ENCODE data around the gene DKKL1.
"Not testable (repeated sequence)": the region's sequence is repeated elsewhere in the genome, so short reads cannot be mapped to it uniquely, and the experiment has no call there.

The DKKL1 gene

GRCh38 chr19:49362048-49362928 is 1.4 kb upstream of the DKKL1 start, which contains the start of gene TEAD2:
TSS of gene TEAD2 (minus strand) at chr19:49362416. CDS start at chr19:49360075, 2,341 bp downstream.
- no peak for FAIRE-seq
- DNase-seq (ENCODE audit: low spot score) = no peak

DNA sequence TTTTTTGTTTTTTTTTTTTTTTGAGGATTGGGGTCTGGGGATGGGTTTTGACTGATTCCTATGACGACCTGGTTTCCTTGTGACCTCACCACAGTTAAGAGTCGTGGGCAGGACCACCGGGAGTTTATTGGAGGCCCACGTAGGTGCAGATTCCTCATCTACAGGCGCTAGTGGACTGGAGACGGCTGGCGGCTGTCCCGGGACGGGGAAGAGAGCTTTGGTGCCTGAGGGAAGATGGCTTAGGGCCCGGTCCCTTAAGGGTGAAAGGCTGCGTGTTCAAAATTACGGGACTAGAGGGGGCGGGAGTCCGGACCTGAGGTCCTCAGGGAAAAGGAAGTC is 779 bp upstream of the DKKL1 start:
- FAIRE-seq = no peak
- DNase-seq (ENCODE audit: low spot score) = no peak

- no peak for DNase-seq (ENCODE audit: low spot score)
- no peak for FAIRE-seq
Measured at GRCh38 chr19:49364083-49364737, 533 bp downstream of the DKKL1 start.

DNA sequence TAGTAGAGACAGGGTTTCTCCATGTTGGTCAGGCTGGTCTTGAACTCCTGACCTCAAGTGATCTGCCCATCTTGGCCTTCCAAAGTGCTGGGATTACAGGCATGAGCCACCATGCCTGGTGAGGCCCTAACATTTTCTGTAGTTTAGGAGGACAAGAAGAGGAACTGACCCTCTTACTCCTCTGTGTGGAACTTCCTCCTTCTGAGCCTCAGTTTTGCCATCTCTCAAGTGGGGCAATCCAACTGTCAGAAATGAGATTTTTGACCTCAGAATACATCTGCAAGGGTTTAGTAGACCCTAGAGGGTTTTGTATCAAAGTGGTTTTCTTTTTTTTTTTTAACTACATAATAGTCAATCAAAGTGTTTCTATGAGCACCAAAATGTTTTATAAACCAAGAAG is 2.4 kb downstream of the DKKL1 start:
- FAIRE-seq = no peak

GRCh38 chr19:49368711-49369358 is 5.2 kb downstream of the DKKL1 start:
- FAIRE-seq (no peak), DNase-seq (ENCODE audit: low spot score) (no peak)

More for the DNA sequence above, 2.4 kb downstream of the DKKL1 start:
- no peak for DNase-seq (ENCODE audit: low spot score)

DNA sequence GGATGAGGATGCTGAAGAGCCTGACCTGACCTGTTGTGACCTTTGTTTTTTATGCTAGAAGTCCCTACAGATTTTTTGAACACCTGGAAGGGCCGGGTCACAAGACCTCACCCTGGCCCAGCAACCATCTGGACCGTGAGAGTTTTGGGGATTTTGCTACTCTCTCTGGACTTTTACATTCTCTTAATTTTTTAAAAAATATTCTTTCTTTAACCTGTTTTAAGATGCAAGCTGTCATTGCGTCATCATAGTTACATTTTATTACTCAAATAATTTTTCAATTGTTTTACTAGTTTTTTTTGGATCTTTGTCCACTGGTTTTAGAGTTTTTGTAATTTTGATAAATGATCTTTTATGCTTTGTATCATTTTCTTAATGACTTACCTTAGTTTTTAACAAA is 7.5 kb downstream of the DKKL1 start:
- no peak for DNase-seq (ENCODE audit: low spot score)

DNA sequence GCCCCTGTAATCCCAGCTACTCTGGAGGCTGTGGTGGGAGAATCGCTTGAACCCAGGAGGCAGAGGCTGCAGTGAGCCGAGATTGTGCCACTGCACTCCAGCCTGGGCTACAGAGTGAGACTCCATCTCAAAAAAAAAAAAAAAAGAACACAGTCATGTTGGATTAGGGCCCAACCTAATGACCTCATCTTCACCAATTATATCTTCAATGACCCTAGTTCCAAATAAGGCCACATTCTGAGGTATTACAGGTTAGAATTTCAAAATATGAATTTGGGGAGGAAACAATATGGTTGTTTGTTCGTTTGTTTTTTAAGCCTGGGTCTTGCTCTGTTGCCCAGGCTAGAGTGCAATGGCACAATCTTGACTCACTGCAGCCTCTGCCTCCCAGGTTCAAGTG is 9.5 kb downstream of the DKKL1 start:
- not testable (repeated sequence) for DNase-seq (ENCODE audit: low spot score); FAIRE-seq

More for the DNA sequence above, 7.5 kb downstream of the DKKL1 start:
- no peak for FAIRE-seq

- FAIRE-seq (no peak), DNase-seq (ENCODE audit: low spot score) (no peak)
Measured at GRCh38 chr19:49374665-49375434, 11.2 kb downstream of the DKKL1 start.

DNA sequence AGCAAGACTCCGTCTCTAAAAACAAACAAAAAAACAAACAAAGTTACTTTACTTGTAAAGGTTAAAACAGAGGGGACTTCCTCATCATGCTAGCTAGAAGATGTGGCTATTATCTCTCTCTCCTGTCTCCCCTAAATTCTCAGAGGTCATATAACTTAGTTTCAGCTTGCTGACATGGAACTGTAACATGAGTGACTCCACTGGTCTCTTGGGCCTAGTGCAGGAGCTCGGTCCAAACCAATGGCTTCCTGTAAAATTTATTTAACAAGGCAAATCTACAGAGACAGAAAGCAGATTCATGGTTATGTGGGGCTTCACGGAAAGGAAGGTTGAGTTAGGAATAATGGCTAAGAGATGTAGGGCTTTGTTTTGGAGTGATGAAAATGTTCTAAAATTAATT is 14.8 kb downstream of the DKKL1 start:
- DNase-seq (ENCODE audit: low spot score) (no peak), FAIRE-seq (no peak)

GRCh38 chr19:49380391-49380790 is 16.7 kb downstream of the DKKL1 start:
- no peak for FAIRE-seq

GRCh38 chr19:49382639-49383038 is 19.0 kb downstream of the DKKL1 start:
- no peak for DNase-seq (ENCODE audit: low spot score)
- no peak for FAIRE-seq

More at GRCh38 chr19:49380391-49380790, 16.7 kb downstream of the DKKL1 start:
- no peak for DNase-seq (ENCODE audit: low spot score)

GRCh38 chr19:49383599-49383998 is 19.9 kb downstream of the DKKL1 start:
- DNase-seq (ENCODE audit: low spot score) = no peak
- no peak for FAIRE-seq

- FAIRE-seq = no peak
- no peak for DNase-seq (ENCODE audit: low spot score)
Measured at GRCh38 chr19:49387936-49388372, 24.3 kb downstream of the DKKL1 start, which contains the start of gene KASH5. TSS of gene KASH5 (plus strand) at chr19:49388249. CDS start at chr19:49390884, 2,635 bp downstream.

- FAIRE-seq = no peak
- no peak for DNase-seq (ENCODE audit: low spot score)
Measured at GRCh38 chr19:49389406-49389805, 25.7 kb downstream of the DKKL1 start.

DNA sequence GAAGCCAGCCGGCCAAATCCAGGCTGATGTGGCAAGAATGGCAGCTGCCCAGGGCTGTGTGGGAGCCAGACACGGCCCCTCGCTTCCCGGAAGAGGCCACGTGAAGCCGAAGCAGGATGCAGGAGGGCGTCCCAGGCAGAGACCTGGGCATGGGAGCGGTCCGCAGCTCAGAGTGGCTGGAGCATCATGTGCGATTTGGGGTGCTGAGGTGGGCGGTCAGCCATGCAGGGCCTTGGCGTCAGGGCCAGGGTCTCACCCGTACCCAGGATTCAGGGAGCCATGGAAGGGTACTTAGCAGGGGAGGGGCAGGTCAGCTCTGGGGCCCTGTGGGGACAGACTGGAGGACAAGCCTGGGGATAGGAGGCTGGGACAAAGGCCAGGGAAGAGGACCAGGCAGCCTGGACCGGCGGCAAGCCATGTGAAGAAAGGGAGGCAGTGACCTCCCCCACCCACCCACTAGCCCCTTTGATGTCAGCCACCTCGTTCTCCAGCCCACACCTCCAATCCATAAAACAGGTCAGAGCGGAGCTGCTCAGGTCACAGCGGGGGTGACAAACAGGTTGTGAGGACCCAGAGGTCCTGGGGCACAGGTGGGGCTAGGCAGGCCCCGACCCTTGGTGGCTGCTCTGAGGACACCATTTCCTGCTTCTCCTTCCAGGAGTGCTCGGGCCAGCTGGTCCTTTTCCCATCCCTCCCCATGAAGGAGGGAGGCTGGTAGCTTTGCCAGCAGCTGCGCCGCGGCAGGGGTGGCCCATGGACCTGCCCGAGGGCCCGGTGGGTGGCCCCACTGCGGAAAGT is 26.7 kb downstream of the DKKL1 start:
- FAIRE-seq = no peak

GRCh38 chr19:49390929-49391359 is 27.3 kb downstream of the DKKL1 start:
- no peak for DNase-seq (ENCODE audit: low spot score)
- FAIRE-seq = no peak

More for the DNA sequence above, 26.7 kb downstream of the DKKL1 start:
- DNase-seq (ENCODE audit: low spot score) = no peak

GRCh38 chr19:49391581-49392399 is 28.1 kb downstream of the DKKL1 start:
- FAIRE-seq = no peak
- DNase-seq (ENCODE audit: low spot score) = peak; percentile 48

DNA sequence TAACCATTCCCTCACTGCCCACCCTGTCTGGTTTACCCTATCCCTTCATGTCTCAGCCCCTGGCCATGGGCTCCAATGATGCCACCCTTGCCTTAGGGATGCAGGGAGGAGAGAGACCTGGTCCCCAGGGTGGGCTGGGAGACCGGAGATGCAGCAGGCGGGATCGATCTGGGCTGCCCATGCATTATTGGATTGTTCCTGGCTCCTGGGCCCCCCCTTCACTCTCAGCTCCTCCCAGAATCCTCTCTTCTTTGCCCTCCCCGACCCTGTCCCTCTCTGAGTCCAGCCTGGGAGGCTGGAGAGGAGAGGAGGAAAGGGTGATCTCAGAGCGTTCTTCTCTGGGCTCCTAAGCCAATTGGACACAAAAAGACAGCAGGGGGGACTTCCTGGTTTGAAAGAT is 30.2 kb downstream of the DKKL1 start:
- FAIRE-seq (no peak), DNase-seq (ENCODE audit: low spot score) (no peak)

Measured in RCC 7860 (cell line).